ENCODE results near the gene KMT2D.

GRCh38 chr12:49070971-49071370 lies 10.4 kb upstream of the KMT2D start:
- TF ChIP-seq, protein P1, sequence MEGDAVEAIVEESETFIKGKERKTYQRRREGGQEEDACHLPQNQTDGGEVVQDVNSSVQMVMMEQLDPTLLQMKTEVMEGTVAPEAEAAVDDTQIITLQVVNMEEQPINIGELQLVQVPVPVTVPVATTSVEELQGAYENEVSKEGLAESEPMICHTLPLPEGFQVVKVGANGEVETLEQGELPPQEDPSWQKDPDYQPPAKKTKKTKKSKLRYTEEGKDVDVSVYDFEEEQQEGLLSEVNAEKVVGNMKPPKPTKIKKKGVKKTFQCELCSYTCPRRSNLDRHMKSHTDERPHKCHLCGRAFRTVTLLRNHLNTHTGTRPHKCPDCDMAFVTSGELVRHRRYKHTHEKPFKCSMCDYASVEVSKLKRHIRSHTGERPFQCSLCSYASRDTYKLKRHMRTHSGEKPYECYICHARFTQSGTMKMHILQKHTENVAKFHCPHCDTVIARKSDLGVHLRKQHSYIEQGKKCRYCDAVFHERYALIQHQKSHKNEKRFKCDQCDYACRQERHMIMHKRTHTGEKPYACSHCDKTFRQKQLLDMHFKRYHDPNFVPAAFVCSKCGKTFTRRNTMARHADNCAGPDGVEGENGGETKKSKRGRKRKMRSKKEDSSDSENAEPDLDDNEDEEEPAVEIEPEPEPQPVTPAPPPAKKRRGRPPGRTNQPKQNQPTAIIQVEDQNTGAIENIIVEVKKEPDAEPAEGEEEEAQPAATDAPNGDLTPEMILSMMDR (IDR thresholded peaks at IDR 0.05), result no peak
- no peak for TF ChIP-seq POLR2A (IDR thresholded peaks at IDR 0.05)
